Epithelial cell of esophagus (primary cell): ENCODE measurements around the gene CFAP54.
A peak's percentile ranks its signal among the peaks of the same experiment; 100 is the strongest.

ENCODE experiments used
- DNase-seq: peaks from one replicate; pipeline ENCODE4 v3.0.0; 2010; ENCODE audit warnings: low read depth
- H3K4me3 ChIP-seq: 2 replicates; pipeline ENCODE4 v1.5.1; 2011; ENCODE audit warnings: mild to moderate bottlenecking, low read length, control low read depth
- TF ChIP-seq, protein P1 (sequence below): IDR thresholded peaks from 2 replicates; pipeline ENCODE4 v1.5.1; 2011; ENCODE audit warnings: low read depth, mild to moderate bottlenecking, low read length, control low read depth, inconsistent platforms; ENCODE audit not compliant: insufficient read depth; ENCODE audit errors: missing control alignments

CFAP54 gene

GRCh38 chr12:96462571-96463280 lies 26.7 kb upstream of the CFAP54 start:
- no peak overlapping the region for H3K4me3 ChIP-seq
- TF ChIP-seq, protein P1, sequence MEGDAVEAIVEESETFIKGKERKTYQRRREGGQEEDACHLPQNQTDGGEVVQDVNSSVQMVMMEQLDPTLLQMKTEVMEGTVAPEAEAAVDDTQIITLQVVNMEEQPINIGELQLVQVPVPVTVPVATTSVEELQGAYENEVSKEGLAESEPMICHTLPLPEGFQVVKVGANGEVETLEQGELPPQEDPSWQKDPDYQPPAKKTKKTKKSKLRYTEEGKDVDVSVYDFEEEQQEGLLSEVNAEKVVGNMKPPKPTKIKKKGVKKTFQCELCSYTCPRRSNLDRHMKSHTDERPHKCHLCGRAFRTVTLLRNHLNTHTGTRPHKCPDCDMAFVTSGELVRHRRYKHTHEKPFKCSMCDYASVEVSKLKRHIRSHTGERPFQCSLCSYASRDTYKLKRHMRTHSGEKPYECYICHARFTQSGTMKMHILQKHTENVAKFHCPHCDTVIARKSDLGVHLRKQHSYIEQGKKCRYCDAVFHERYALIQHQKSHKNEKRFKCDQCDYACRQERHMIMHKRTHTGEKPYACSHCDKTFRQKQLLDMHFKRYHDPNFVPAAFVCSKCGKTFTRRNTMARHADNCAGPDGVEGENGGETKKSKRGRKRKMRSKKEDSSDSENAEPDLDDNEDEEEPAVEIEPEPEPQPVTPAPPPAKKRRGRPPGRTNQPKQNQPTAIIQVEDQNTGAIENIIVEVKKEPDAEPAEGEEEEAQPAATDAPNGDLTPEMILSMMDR = no peak
- no peak for DNase-seq

GRCh38 chr12:96465896-96466295 lies 23.5 kb upstream of the CFAP54 start:
- TF ChIP-seq, protein P1 = no peak
- no peak for DNase-seq
- H3K4me3 ChIP-seq = no peak overlapping the region

- DNase-seq = peak; percentile 63
- no peak overlapping the region for H3K4me3 ChIP-seq
- TF ChIP-seq, protein P1 = no peak
Observed at GRCh38 chr12:96466939-96467751, 22.2 kb upstream of the CFAP54 start.

DNA sequence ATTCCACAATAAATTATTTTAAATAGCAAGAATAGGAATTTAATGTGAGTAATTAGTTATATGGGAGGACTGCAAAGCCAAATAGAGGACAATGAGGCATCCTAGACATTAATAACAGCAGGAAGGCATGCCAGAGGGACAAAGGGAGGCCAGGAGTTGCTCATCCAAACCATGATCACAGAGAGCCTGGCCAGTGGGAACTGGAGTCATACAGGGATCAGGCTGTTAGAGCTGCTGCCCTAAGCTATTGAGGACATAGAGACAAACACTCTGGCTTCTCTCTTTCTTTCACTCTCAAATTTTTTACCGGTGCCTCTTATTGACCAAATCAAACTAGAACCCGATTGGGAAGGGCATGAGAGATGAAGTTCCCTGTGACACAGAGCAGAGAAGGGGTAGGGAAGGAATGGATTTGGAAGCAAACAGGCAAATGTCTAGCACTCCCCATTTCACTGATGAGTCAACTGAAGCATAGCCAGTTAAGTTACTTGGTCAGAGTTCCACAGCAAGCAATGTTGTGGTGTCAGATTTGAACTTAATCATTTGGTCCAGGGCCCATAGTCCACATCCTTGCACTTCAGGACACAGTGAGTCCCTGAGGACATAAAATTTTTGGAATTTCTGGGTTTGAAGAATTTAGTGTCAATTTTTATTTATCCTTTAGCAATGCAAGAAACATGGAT lies 17.9 kb upstream of the CFAP54 start:
- TF ChIP-seq, protein P1 = no peak
- no peak overlapping the region for H3K4me3 ChIP-seq
- DNase-seq = peak; percentile 72

DNA sequence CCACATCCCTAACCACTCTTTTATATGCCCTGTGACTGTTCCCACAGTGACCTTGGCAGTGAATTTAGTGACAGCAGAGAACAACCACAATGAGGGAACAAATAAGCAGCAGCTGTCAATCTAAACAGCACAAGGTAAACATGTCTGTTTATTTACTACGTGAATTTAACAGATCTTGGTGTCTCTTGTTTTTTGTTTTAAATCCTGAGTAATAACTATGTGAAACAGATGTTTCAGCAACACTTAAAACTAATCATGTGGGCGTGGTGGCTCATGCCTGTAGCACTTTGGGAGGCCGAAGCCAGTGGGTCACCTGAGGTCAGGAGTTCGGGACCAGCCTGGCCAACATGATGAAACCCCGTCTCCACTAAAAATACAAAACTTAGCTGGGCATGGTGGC lies 17.0 kb upstream of the CFAP54 start:
- TF ChIP-seq, protein P1 = no peak
- H3K4me3 ChIP-seq = no peak overlapping the region
- peak; percentile 27 for DNase-seq

DNA sequence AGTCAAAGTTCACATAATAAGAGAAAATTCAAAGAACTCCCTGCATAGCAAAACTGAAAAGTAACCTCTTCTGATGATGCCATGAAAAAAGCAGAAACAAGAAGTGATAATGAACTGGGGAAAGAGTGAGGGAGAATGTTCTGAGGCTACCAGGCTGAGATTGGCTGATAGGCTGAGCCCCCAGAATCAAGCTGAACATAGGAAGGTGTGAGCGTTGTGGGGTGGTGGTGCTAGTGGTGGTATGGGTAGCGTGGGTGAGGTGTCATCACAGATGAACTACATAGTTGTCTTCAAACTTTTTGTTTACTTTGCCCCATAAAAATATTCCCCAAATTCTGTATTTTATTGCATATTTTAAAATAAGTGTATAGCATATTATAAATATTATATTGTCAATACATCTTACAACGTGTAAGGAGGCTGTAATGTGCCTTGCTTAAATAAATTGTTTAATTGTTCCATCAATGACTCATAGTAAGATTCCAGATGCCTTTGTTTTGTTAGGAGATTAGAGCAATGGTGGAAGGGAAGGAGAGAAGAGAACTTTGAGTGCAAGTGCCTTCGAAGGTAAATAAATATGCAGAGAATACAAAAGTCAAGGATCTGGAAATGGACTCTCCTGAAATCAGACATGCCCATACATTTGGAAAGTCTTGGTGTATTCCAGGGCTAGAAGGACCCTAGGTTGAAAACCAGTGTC lies 15.8 kb upstream of the CFAP54 start:
- no peak for DNase-seq
- TF ChIP-seq, protein P1 = no peak

More for the DNA sequence above, 15.8 kb upstream of the CFAP54 start:
- H3K4me3 ChIP-seq = no peak overlapping the region
